HL-60 (cell line): Measurements from ENCODE around the gene SPATA32.

Source experiments
- DNase-seq, 2 experiments: peaks; one replicate each; pipeline ENCODE4 v3.0.0-alpha.2; 2010 to 2020; ENCODE audit warnings: low read depth in 1 of 2, low spot score in 1 of 2
- H3K27ac ChIP-seq: fragments of 250-450 bp; sonication (Bioruptor Pico); replicated peaks from 2 replicates; pipeline ENCODE4 v1.5.1; 2020; ENCODE audit warnings: mild to moderate bottlenecking, moderate library complexity
- H3K27me3 ChIP-seq: fragments of 250-450 bp; sonication (Bioruptor Pico); 2 replicates; pipeline ENCODE4 v1.5.1; 2021; ENCODE audit warnings: mild to moderate bottlenecking, moderate library complexity; ENCODE audit not compliant: insufficient read depth, poor library complexity, severe bottlenecking
- H3K4me3 ChIP-seq: replicated peaks from 2 replicates; pipeline ENCODE4 v1.5.1; 2011; ENCODE audit warnings: mild to moderate bottlenecking, control low read depth, low read length; ENCODE audit not compliant: insufficient read depth
- GABPA ChIP-seq: IDR thresholded peaks from 2 replicates; pipeline ENCODE4 v1.6.1; 2012; ENCODE audit warnings: low read depth
- POLR2AphosphoS5 ChIP-seq: IDR thresholded peaks from 2 replicates; pipeline ENCODE4 v1.6.1; 2012; ENCODE audit warnings: low read depth
- SPI1 ChIP-seq: IDR thresholded peaks from 2 replicates; pipeline ENCODE4 v1.6.1; 2012; ENCODE audit warnings: low read depth, mild to moderate bottlenecking, borderline replicate concordance
- TF ChIP-seq, protein P1 (sequence below): IDR thresholded peaks from one replicate; pipeline ENCODE4 v1.5.1; 2011; ENCODE audit warnings: low read length, control low read depth, inconsistent platforms; ENCODE audit not compliant: insufficient read depth
- TF ChIP-seq, protein P2 (sequence below): IDR thresholded peaks from 2 replicates; pipeline ENCODE4 v1.6.1; 2012; ENCODE audit warnings: low read depth; ENCODE audit not compliant: insufficient replicate concordance

The SPATA32 gene

DNA sequence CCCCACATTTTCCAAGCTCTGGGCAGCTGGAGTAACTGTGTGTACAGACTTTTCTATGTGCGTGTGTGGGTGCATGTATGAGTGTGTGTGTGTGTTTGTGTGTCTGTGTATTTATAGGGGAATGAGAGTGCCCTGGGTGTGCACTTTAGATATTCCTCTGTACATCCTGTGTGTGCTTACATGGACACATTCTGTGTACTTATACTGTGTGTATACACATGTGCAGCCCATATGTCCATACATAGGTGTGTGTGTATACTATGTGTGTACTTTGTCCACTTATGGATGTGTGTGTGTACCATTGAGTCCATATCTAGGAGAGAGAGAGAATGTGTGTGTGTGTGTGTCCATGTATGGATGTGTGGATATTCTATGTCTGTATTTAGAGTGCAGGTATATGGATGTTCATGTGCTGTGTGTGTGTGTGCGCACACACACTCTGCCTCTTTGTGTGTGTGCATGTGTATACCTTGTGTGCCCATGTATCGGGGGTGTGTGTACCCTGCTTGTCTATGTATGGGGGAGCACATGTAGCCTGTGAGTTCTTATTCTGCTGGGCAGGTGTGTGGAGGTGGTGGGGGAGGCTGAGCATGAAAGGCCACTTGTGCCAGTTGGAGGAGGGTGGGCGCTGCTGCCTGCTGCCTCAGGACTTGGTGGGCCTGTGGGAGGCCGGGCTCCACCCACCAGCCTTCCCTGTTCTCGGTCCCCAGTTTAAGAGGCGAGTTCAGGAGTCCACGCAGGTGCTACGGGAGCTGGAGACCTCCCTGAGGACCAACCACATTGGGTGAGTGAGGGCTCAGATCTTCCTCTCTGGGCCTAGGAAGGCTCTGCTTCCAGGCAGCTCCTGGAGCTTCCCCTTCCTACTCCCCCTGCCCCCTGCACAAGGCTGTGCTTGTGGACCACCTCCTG lies 29.1 kb downstream of the SPATA32 start:
- TF ChIP-seq, protein P1, sequence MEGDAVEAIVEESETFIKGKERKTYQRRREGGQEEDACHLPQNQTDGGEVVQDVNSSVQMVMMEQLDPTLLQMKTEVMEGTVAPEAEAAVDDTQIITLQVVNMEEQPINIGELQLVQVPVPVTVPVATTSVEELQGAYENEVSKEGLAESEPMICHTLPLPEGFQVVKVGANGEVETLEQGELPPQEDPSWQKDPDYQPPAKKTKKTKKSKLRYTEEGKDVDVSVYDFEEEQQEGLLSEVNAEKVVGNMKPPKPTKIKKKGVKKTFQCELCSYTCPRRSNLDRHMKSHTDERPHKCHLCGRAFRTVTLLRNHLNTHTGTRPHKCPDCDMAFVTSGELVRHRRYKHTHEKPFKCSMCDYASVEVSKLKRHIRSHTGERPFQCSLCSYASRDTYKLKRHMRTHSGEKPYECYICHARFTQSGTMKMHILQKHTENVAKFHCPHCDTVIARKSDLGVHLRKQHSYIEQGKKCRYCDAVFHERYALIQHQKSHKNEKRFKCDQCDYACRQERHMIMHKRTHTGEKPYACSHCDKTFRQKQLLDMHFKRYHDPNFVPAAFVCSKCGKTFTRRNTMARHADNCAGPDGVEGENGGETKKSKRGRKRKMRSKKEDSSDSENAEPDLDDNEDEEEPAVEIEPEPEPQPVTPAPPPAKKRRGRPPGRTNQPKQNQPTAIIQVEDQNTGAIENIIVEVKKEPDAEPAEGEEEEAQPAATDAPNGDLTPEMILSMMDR = no peak
- TF ChIP-seq SPI1 (no peak), POLR2AphosphoS5 (no peak), GABPA (no peak)
- TF ChIP-seq, protein P2, sequence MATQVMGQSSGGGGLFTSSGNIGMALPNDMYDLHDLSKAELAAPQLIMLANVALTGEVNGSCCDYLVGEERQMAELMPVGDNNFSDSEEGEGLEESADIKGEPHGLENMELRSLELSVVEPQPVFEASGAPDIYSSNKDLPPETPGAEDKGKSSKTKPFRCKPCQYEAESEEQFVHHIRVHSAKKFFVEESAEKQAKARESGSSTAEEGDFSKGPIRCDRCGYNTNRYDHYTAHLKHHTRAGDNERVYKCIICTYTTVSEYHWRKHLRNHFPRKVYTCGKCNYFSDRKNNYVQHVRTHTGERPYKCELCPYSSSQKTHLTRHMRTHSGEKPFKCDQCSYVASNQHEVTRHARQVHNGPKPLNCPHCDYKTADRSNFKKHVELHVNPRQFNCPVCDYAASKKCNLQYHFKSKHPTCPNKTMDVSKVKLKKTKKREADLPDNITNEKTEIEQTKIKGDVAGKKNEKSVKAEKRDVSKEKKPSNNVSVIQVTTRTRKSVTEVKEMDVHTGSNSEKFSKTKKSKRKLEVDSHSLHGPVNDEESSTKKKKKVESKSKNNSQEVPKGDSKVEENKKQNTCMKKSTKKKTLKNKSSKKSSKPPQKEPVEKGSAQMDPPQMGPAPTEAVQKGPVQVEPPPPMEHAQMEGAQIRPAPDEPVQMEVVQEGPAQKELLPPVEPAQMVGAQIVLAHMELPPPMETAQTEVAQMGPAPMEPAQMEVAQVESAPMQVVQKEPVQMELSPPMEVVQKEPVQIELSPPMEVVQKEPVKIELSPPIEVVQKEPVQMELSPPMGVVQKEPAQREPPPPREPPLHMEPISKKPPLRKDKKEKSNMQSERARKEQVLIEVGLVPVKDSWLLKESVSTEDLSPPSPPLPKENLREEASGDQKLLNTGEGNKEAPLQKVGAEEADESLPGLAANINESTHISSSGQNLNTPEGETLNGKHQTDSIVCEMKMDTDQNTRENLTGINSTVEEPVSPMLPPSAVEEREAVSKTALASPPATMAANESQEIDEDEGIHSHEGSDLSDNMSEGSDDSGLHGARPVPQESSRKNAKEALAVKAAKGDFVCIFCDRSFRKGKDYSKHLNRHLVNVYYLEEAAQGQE = no peak
- Histone ChIP-seq H3K4me3 (no peak overlapping the region), H3K27me3 (no peaks in the 10 kb centered on the region), H3K27ac (no peak overlapping the region)
- DNase-seq = no peak

DNA sequence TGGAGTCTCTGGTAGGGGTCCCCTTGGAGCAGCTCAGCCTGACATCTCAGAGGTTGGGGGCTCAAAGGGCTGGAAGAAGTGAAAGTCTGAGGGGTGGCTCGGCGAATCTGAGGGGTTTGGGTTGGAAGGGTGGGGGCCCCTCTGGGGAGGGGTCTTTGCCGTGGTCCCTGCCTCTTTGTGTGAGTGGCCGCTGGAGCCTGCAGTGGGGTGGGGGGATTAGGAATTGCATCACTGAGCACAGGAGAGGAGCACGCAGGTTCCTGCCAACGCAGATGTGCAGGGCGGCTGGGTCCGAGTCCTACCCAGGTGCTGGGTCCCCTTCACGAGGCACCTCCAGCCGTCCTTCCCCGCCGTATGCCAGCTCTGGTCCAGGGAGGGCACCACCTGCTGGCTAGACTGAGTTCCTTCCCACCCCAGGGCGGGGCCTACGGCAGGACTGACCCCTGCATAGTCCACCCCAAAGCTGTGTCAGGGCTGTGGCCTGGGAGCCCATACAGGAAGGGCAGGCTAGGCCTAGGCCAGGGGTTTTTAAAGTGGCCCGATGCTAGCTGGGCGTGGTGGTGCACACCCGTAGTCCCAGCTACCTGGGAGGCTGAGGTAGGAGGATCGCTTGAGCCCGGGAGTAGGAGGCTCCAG lies 30.3 kb downstream of the SPATA32 start:
- Histone ChIP-seq H3K27ac (no peak overlapping the region), H3K4me3 (no peak overlapping the region), H3K27me3 (no peaks in the 10 kb centered on the region)
- DNase-seq = no peak
- TF ChIP-seq, protein P1 = no peak
- TF ChIP-seq, protein P2 = no peak
- TF ChIP-seq SPI1 = no peak
- TF ChIP-seq POLR2AphosphoS5 = no peak
- TF ChIP-seq GABPA = no peak

DNA sequence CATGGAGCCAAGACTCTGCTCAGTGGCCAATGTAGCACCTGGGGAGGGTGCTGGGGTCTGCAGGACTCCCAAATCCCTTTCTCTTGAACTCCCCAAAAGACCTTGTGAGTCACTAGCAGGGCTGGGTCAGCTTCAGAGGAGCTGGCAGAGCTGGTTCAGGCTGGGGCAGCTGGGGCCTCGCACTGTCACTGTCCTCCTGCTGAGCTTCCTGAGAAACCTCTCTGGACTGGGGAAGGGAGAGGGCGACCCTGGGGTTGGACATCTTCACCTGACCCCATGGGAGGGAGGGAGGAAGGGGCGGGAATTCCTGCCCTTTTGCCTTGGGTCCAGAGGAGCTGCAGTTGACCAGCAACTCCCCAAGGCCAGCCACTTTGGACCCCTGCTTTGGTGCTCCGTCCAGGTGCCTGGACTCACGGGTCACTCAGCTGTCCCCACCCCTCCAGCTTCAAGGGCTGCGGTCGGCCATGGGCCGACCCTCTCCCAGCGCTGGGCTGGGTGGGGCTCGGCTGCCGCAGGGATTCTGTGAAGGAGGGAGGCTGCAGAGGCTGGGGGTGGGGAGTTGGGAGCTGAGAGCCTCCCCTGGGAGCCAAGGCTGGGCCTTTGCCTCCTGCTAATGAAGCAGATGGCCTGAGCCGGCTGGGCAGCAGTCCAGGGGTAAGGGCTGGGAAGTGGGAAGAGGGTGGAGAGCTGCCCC lies 31.0 kb downstream of the SPATA32 start:
- DNase-seq = no peak
- Histone ChIP-seq H3K27me3 (no peaks in the 10 kb centered on the region), H3K27ac (peak overlapping the region; percentile 13; the same call in 1 of the 2 replicates), H3K4me3 (no peak overlapping the region)
- no peak for TF ChIP-seq POLR2AphosphoS5
- TF ChIP-seq GABPA = no peak
- TF ChIP-seq, protein P2 = no peak
- TF ChIP-seq SPI1 = no peak
- TF ChIP-seq, protein P1 = no peak
